ENCODE data around the gene TECPR1.
"Not testable (repeated sequence)": the region's sequence is repeated elsewhere in the genome, so short reads cannot be mapped to it uniquely, and the experiment has no call there.

The TECPR1 gene

DNA sequence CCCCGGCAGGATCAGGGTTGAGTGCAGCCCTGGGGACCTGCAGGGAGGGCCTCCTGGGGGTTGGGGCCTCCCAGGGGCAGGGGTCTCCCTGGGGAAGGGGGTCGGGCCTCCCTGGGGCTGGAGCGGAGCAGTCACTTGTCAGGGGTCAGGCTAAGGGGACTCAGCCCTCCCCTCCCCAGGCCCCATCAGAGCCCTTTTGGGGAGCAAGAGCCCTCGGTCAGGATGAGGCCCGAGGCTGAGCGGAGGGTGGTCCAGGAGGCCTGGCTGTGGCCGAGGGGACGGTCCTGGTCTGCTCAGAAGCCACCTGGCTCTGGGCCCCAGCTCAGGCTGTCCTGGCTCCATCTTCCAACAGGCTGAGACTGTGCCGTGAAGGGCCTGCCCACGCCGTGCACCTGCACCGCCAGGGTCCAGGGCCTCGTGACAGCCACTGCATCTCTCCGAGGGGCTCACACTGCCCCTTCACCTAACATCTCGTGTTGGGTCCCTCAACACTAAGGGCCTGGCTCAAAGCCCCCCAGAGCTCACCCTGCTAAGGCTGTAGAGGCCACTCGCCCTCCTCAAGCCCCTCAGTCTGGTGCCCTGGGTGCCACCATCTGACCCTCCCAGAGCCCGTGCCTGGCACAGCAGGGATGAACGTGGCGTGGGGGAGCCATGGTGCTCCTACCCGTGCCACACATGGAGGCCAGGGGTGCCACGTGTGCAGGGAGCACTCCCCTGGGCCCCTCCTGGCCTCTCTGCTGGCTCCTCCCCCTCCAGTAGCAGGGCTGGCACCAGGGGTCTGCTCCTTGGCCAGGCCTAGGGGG, 27.9 kb downstream of the TECPR1 start:
- DNase-seq = no peak

DNA sequence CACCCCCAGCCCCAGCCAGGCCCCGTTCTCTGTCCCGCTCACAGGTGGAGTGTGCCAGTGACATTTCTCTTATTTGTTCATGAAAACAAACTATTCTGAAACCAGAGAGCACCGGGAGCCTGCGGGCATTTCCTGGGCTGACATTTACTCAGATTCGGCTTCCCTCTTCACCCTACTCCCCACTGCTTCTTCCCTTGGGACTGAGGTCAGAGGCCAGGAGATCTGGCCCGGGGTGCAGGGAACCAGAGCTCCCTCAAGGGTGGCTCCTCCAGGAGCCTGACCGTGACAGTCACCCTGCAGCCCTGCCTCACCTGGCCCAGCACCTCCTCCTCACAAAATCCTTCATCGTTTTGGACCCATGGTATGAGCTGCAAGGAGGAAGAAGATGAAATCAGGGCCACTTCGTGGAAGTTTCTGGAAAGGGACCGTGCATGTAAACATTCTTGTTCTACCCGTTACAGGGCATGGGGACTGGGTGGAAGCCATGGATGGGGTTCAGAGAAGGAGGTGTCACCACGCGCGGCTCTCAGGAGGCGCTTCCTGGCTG, 28.6 kb downstream of the TECPR1 start:
- no peak for DNase-seq

DNA sequence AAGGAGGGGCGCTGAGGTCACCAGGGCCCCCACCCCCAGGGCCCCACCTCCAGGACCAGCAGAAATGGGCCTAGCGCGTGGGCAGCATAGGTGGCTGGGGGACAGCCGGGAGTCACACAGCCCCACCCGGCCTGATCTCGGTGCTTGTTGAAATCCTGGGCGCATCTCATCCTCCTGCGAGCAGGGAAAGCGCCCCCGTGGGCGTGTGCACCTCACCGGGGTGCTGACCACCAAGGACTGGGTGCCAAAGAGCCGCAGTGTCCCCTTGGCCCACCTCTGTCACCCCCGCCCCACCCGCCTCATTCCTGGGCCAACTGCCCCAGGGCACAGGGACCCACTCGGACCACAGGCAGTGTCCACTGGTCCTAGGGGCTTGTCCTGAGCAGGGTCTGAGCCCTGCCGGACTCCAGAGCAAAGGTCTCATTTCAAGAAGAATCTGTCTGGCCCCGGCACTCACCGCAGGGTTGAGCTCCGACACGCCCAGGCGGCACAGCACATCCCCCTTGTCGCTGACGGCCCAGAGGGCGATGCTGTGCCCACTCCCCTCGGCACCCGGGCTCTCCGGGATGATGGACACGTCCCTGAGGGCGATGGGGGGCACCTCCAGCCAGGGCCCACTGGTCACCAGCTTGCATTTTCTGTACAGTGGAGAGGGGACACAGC, 29.4 kb downstream of the TECPR1 start:
- DNase-seq = no peak

DNA sequence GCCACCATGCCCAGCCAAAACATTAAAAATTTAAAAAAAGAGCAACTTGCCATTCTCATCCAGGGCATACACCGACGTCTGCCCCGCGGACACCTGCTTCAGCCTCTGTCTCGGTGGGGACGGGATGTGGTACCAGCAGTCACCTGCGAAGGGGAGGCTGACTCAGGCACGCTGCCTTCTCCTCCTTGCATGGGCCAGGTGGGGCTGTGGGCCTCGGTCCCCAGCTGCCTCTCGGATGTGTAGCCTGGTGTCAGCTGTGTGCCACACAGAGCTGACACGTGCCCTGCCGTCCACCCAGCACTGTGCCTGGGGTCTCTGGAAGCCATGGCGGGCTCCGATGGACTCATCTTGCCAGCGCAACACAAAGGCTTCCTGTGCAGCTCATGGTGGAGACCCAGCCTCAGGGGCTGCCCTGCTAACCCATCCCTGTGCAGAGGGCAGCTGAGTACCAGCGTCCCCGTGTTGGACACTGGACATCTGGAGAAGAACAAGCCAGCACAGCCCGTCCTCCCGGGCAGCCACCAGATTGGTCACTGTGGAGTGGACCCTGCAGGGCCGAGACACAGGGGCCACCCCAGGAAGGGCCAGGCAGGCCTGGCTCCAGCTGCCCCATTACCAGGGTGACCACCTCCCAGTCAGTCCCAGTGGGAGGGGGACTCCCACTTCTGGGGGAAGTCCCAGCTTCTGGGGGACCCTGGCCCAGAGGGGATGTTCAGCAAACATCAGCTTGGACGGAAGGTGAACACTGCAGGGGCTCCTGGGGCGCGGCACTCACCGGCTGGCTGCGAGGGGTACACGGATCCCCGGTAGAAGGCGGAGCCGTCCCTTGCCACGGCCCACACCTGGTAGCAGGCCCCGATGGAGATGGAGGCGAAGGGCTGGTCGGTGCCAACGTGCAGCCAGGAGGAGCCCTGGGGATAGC, 30.2 kb downstream of the TECPR1 start:
- no peak for DNase-seq

DNA sequence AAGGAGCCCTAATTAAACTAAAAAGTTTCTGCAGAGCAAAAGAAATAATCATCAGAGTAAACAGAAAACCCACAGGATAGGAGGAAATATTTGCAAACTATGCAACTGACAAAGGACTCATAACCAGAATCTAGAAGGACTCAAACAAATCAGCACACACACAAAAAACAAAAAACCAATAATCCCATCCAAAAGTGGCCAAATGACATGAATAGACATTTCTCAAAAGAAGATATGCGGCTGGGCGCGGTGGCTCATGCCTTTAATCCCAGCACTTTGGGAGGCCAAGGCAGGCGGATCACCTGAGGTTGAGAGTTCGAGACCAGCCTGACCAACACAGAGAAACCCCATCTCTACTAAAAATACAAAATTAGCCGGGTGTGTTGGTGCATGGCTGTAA, 32.6 kb downstream of the TECPR1 start:
- not testable (repeated sequence) for DNase-seq

DNA sequence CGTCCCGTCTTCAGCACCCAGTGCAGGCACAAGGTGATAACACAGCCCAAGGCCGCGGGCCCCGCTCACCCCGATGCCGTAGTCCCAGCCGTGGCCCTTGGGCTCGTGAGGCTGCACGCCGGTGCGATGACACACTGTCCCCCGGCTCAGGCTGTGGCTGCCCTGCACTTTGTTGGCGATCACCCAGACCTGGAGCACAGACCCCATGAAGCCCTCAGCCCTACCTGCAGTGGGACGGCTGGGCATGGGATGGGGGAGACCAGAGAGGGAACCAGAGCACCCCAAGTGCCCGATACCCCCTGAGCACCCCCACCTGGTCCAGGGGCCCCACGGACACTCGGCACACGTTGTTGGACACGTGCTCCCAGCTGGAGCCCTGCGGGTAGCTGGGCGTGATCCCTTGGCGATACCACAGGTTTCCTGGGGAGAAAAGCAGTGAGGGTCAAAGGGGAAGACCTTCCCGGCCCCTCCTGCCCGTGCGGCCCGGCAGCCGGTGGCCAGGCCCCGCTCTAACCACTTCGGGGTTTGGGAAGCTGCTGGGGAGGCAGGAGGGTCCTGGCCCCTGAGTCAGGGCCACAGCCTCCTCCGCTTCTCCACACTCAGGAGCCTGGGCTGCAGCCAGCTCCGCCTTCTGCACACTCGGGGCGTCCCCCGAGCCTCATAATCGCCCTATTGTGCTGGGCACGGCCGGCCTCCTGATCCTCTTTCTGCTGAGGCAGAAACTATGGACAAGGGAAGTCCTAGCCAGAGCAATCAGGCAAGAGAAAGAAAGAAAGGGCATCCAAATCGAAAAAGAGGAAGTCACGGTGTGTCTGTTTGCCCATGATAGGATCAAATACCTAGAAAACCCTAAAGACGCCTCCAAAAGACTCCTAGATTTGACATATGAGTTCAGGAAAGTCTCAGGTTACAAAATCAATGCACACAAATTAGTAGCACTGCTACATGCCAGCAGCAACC, 34.1 kb downstream of the TECPR1 start:
- DNase-seq = no peak

DNA sequence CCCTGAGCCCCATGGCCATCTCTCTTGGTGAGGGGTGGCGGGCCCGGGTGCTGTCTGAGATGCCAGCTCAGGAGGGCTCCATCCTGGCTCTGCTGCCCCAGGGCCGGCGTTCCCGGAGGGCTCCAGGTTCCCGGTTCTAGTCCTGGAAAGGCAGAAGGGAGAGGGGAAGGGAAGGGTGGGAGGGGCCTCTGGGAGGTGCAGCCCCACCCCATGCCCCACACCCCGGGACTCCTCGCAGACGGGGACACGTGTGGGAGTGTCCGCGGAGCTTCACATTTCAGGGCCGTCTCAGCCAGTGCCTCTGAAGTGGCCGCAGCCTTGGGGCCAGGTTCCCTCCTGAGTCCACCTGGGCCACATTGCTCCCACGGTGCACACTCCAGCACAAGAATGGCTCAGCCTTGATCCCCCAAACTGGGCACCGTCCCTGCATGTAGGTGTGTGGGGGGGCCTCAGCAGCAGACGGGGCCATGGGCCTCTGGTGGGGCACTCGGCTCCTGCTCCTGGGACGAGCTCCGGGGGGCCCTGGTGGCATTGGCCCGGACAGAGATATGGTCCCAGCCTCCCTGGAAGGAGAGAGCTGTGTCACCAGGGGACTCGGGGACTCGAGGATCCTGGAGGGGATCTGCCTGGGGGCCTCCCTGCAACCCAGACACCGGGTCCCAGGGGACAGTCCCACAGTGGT, 35.0 kb downstream of the TECPR1 start:
- DNase-seq = no peak

DNA sequence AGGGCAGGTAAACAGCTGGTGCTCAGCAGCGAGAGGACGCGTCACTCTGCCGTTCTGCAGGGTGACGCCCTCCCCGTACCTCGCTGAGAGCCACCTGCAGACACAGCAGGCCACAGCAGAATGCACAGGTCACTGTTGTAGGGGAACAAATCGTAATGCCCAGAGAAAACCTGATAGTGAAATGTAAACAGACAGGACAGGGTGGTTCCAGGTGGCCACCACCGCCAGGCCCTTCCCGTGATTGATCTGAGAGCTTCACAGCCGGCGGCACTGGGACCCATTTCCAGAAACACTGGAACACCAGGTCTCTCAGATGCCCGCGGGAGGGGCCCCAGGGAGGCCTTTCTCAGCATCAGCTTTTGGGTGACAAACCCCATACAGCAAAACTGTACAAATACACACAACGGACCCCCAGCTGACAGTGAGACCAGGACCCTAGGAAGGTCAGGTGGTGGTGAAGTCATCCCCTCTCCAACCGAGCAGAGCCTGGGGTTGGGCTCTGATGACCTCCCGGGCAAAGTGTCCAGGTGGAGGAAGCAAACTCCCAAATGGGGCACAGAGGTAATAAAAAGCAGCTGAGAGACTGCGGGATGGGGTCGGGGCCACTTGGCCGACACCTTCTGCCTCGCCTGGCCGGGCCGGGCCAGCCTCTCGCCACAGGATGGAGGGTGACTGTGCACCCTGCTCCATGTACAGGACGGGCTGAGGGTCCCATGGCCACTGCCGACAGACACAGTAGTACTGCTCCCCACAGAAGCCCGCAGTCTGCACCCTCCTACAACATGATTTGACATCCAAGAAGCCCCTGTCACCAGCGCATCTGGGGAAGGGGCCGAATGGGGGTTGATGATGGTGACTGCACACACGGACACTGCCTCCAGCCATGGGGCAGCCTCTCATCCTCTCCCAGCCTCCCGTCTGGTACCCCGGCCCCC, 36.2 kb downstream of the TECPR1 start:
- DNase-seq = no peak

DNA sequence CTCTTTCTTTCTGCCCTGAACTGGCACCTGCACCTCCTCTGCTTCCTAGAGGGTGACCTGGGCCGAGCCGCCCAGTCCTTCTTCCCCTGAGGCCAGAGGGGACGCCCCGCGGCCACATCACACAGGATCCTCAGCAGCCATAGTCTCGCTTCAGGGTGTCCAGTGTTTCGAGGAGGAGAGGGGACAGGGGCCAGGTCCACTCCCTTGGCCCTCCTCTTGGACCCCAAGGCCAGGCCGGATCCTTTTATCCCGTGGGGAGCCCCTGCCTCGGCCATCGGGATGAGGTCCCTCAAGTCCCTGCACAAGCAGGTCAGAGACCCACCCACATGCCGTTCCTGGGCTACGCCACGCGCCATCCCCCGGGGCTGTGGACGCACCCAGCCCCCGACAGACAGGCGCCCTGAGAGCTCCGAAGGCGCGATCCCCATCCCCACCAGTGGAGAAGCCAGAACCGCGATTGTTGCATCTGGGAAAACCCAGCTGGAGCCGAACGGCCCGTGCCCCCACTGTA, 37.2 kb downstream of the TECPR1 start:
- DNase-seq = no peak

DNA sequence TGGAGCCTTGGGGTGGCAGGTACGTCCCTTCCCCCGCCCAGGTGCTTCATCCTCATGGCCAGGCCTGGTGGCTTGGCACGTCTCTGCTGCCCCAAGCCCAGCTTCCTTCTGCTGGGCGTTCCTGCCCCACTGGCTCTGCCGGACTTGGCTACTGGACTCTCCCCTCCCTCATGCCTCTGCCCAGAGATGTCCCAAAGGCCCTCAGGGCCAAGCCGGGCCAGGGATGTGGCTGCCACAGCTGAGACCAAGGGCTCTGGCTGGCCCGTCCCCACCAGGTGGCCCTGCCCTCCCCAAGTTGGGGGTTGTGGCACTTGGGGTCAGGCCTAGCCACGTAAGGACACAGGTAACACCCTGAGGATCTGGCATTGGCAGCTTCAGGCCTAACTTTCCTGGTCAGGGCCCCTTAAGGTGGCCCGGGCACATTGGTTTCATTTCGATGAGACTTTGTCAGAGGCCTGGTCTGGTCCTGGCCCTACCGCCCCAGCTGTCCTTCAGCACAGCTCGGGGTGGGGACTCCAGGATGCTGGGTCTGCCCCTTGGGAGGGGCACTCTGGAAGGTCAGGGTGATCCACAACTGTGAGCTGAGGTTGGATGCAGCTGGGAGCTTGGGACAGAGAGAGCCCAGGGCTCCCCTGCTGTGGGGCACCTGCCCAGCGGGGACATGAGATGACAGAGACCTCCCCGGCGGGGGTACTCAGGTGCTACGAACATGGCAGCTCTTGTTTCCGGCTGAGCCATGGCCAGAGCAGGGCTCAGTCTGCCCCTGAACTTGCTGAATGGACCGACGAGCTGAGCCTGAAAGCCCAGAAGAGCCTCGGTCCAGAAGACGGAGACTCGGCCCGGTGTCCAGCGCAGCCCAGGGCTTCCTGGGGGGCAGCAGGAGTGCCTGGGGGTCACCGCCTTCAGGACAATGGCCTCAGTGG, 37.9 kb downstream of the TECPR1 start:
- no peak for DNase-seq

DNA sequence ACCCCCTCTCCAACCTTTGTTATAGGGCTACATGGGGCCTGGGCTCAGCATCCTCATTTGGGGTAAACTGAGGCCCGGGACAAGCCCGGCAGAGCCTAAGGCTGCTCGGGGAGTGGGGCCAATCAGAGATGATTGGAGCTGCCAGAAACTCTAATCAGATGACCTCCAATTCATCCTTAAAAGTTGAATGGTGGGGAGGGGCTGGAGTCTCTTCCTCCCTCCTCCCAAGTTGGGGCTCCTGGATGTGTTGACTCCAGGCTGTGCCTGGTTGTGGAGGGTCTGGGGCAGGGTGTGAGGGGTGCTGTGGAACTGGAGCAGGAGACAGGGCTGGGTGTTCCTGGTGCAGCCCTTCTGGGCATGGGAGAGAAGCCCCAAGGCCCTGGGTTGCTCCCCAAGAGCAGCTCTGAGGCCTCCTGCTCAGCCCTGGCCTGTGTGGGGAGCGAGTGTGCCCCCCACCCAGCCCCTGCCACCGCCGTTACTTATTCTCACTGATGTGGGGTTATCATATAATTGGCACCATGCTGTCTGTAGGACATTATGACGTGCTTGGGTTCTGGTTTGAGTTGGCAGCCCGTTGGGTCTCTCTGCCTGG, 38.6 kb downstream of the TECPR1 start:
- no peak for DNase-seq

DNA sequence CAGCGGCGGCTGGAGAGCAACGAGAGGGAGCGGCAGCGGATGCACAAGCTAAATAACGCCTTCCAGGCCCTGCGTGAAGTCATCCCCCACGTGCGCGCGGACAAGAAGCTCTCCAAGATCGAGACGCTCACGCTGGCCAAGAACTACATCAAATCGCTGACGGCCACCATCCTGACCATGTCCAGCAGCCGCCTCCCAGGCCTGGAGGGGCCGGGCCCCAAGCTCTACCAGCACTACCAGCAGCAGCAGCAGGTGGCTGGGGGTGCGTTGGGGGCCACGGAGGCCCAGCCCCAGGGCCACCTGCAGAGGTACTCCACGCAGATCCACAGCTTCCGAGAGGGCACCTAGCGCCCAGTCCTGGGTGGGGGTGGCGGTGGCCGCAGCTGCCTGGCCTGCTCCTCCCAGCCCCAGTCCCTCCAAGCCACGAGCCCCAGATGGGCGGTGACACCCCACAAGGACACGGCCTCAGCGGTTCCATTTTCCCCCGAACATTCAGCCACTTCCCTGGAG, 39.4 kb downstream of the TECPR1 start:
- peak; percentile 26 for DNase-seq

DNA sequence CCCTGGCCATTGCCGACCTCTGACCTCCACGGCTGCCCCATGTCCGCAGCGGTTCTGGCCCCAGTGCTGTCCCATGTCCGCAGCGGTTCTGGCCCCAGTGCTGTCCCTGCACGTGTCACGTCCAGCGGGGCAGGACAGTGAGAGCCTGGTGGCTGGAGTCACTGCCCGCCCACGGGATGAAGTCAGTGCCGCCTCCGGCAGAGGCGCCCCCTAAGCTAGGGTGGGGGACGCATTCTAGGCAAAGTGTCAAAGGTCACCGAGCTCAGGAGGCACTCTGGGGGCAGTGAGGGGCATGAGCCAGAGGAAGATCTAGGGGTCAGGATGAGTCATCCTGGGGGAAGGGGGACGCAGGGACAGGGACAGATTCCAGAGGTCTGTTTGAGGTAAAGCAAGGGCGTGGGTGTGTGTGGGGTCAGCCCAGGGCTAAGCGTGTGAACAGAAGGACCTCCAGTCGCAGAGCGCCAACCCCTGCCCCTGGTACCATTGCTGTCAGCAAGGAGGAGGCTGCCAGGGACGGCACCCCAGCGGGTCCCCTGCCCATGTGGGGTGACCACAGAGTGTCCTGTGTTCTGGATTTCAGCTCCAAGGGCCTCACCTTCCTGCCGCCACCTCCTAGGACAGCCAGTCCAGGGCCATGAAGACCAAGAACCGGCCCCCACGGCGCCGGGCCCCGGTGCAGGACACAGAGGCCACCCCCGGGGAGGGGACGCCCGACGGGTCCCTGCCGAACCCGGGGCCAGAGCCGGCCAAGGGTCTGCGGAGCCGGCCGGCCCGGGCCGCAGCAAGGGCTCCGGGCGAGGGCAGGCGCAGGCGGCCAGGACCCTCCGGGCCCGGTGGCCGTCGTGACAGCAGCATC, 40.1 kb downstream of the TECPR1 start:
- DNase-seq = no peak

DNA sequence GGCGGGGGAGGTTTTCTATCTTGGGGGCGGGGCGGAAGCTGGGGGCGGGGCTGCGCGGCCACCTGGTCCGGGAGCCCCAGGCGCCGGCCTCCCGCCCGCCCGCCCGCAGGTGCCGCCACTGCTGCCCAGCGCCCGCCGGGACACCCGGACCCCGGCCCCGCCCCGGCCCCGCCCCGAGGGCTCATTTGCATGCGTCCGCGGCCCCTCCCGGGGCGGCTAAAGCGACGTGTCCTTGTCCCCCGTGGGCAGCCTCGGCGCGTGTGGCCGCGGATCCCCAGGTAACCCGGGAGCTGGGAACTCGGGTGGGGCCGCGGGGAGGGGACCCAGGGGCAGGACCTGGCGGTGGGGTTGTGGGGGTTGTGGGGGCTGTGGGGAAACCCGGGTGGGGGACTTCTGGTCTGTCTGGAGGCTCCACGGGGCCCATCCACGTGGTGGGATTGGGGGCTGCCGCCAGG, 40.8 kb downstream of the TECPR1 start, which contains the start of gene BHLHA15:
Gene BHLHA15, plus strand, starts transcription at position 219 of the 455 bp plus-strand sequence. CDS start 871 bp downstream, outside the sequence.
- DNase-seq = no peak

DNA sequence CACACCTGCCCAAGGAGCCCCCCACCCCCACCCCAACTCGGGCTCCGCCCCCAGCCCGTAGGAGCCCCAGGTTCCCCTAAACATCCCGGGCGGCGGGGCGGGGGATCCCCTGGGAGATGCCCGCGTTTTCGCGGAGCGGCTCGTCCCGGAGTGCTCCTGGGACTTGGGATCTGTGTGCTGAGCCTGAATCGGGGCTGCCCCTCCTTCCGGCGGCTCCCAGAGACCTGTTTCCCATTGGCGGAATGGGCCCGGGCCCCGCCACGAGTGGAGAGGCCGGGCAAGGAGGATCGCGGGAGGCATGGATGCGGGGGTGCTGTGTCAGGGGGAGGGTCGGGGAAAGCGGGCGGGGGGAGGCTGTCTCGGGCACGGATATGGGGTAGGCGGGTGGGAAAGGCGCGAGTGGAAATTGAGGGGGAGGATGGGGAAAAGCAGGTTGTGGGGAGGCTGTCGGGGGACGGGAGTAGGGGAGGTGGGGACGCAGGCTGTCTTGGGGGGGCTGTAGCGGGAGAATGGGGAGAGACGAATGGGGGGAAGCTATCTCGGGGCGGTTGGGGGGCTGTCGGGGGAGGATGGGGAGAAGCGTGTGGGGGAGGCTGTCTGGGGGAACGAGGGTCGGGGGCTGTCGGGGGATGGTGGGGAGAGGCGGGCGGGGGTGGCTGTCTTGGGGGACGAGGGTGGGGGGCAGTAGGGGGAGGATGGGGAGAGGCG, 41.4 kb downstream of the TECPR1 start:
- DNase-seq = no peak
